ENCODE results near the gene PLA2R1.

Gene PLA2R1

GRCh38 chr2:160033732-160034392 is 28.6 kb downstream of the PLA2R1 start:
- DNase-seq (ENCODE audit: low spot score) = peak; percentile 29

- no peak for DNase-seq (ENCODE audit: low spot score)
Measured at GRCh38 chr2:160029270-160029628, 33.2 kb downstream of the PLA2R1 start.

- peak; percentile 20 for DNase-seq (ENCODE audit: low spot score)
Measured at GRCh38 chr2:160028431-160029269, 33.8 kb downstream of the PLA2R1 start.

- no peak for DNase-seq (ENCODE audit: low spot score)
Measured at GRCh38 chr2:160022162-160022561, 40.3 kb downstream of the PLA2R1 start.

GRCh38 chr2:160019374-160020090 is 42.9 kb downstream of the PLA2R1 start:
- DNase-seq (ENCODE audit: low spot score) = no peak

GRCh38 chr2:160015746-160016145 is 46.7 kb downstream of the PLA2R1 start:
- no peak for DNase-seq (ENCODE audit: low spot score)

GRCh38 chr2:160014227-160014626 is 48.2 kb downstream of the PLA2R1 start:
- DNase-seq (ENCODE audit: low spot score) = no peak

- DNase-seq (ENCODE audit: low spot score) = no peak
Measured at GRCh38 chr2:160010361-160011145, 51.9 kb downstream of the PLA2R1 start.

GRCh38 chr2:160007111-160007510 is 55.3 kb downstream of the PLA2R1 start:
- no peak for DNase-seq (ENCODE audit: low spot score)

- DNase-seq (ENCODE audit: low spot score) = no peak
Measured at GRCh38 chr2:160006475-160006874, 55.9 kb downstream of the PLA2R1 start.

- no peak for DNase-seq (ENCODE audit: low spot score)
Measured at GRCh38 chr2:160005908-160006307, 56.5 kb downstream of the PLA2R1 start.

- no peak for DNase-seq (ENCODE audit: low spot score)
Measured at GRCh38 chr2:160005476-160005875, 56.9 kb downstream of the PLA2R1 start.

- DNase-seq (ENCODE audit: low spot score) = no peak
Measured at GRCh38 chr2:159998961-159999360, 63.5 kb downstream of the PLA2R1 start.

- DNase-seq (ENCODE audit: low spot score) = no peak
Measured at GRCh38 chr2:159998243-159998642, 64.2 kb downstream of the PLA2R1 start.

GRCh38 chr2:159996792-159997546 is 65.4 kb downstream of the PLA2R1 start:
- peak; percentile 25 for DNase-seq (ENCODE audit: low spot score)

- no peak for DNase-seq (ENCODE audit: low spot score)
Measured at GRCh38 chr2:159995038-159995437, 67.4 kb downstream of the PLA2R1 start.

- no peak for DNase-seq (ENCODE audit: low spot score)
Measured at GRCh38 chr2:159989249-159989648, 73.2 kb downstream of the PLA2R1 start.

GRCh38 chr2:159988412-159988970 is 73.9 kb downstream of the PLA2R1 start:
- no peak for DNase-seq (ENCODE audit: low spot score)

GRCh38 chr2:159987181-159987580 is 75.2 kb downstream of the PLA2R1 start:
- no peak for DNase-seq (ENCODE audit: low spot score)

GRCh38 chr2:159985656-159986055 is 76.8 kb downstream of the PLA2R1 start:
- DNase-seq (ENCODE audit: low spot score) = no peak

GRCh38 chr2:159984034-159984433 is 78.4 kb downstream of the PLA2R1 start:
- DNase-seq (ENCODE audit: low spot score) = no peak

Measured in AG20443 (cell line).